NOMO-1 (cell line): ENCODE measurements around the gene CSHL1.
"Not testable (repeated sequence)": the region's sequence is repeated elsewhere in the genome, so short reads cannot be mapped to it uniquely, and the experiment has no call there.

Experiments
- DNase-seq, 2 experiments: peaks; one replicate each; lab custom pipeline; 2025; ENCODE audit not compliant: unreplicated experiment in 2 of 2; lab: John Stamatoyannopoulos, UW

Gene CSHL1

GRCh38 chr17:63941162-63941561 lies 30.1 kb upstream of the CSHL1 start:
- no peak for DNase-seq

GRCh38 chr17:63940584-63940983 lies 29.5 kb upstream of the CSHL1 start:
- no peak for DNase-seq

GRCh38 chr17:63939884-63940283 lies 28.8 kb upstream of the CSHL1 start:
- no peak for DNase-seq

GRCh38 chr17:63939401-63939800 lies 28.3 kb upstream of the CSHL1 start:
- no peak for DNase-seq

GRCh38 chr17:63937920-63938319 lies 26.9 kb upstream of the CSHL1 start:
- DNase-seq = no peak

GRCh38 chr17:63937319-63937718 lies 26.3 kb upstream of the CSHL1 start:
- no peak for DNase-seq

GRCh38 chr17:63934183-63935112 lies 23.4 kb upstream of the CSHL1 start:
- DNase-seq = no peak

- no peak for DNase-seq
These were observed 22.5 kb upstream of the CSHL1 start for GRCh38 chr17:63933598-63933997.

GRCh38 chr17:63932721-63933120 lies 21.7 kb upstream of the CSHL1 start:
- DNase-seq = no peak

- no peak for DNase-seq
These were observed 21.0 kb upstream of the CSHL1 start, which contains the start of gene CD79B for GRCh38 chr17:63931981-63932561. Gene CD79B, minus strand, starts transcription at chr17:63932331. Its CDS starts 70 bp downstream, at chr17:63932261.

- peak; percentile 48 to 51 for DNase-seq
These were observed 20.0 kb upstream of the CSHL1 start for GRCh38 chr17:63930951-63931575.

GRCh38 chr17:63929860-63930766 lies 19.1 kb upstream of the CSHL1 start:
- no peak for DNase-seq

- no peak for DNase-seq
These were observed 18.1 kb upstream of the CSHL1 start for GRCh38 chr17:63928966-63929695.

- DNase-seq = no peak
These were observed 17.2 kb upstream of the CSHL1 start for GRCh38 chr17:63928172-63928666.

GRCh38 chr17:63927464-63928171 lies 16.6 kb upstream of the CSHL1 start:
- no peak for DNase-seq

GRCh38 chr17:63926164-63926563 lies 15.1 kb upstream of the CSHL1 start:
- no peak for DNase-seq

- no peak for DNase-seq
These were observed 14.6 kb upstream of the CSHL1 start for GRCh38 chr17:63925615-63926014.

GRCh38 chr17:63922402-63922801 lies 11.3 kb upstream of the CSHL1 start:
- peak in 1 of 2 experiments; percentile 24 for DNase-seq

GRCh38 chr17:63920779-63921178 lies 9.7 kb upstream of the CSHL1 start:
- not testable (repeated sequence) for DNase-seq
